GM19463 (cell line): ENCODE data around the gene HOXA4.

ENCODE experiments used
- ATAC-seq: cut with Tn5 transposase; IDR thresholded peaks from one replicate; pipeline ENCODE4 v1.9.1; 2021; ENCODE audit warnings: mild to moderate bottlenecking, moderate library complexity; ENCODE audit not compliant: unreplicated experiment

The HOXA4 gene

GRCh38 chr7:27130540-27131389, at the start of gene HOXA4:
Gene HOXA4 (minus strand): TSS chr7:27130757. CDS start chr7:27130733, 24 bp downstream.
- ATAC-seq: no peak

GRCh38 chr7:27179503-27180430, 49.2 kb upstream of the HOXA4 start:
- ATAC-seq: no peak

GRCh38 chr7:27179030-27179429, 48.5 kb upstream of the HOXA4 start:
- ATAC-seq: no peak

GRCh38 chr7:27178366-27178765, 47.8 kb upstream of the HOXA4 start:
- no peak for ATAC-seq

GRCh38 chr7:27177795-27178320, 47.3 kb upstream of the HOXA4 start:
- no peak for ATAC-seq

GRCh38 chr7:27176962-27177794, 46.6 kb upstream of the HOXA4 start:
- ATAC-seq: no peak

GRCh38 chr7:27176524-27176845, 45.9 kb upstream of the HOXA4 start:
- ATAC-seq: no peak

GRCh38 chr7:27175626-27176523, 45.3 kb upstream of the HOXA4 start:
- no peak for ATAC-seq

- ATAC-seq: no peak
Observed at GRCh38 chr7:27174874-27175625, 44.5 kb upstream of the HOXA4 start.

GRCh38 chr7:27173956-27174873, 43.7 kb upstream of the HOXA4 start, which contains the start of gene HOXA10:
Gene HOXA10 (minus strand): TSS chr7:27174320. CDS start chr7:27174306, 14 bp downstream.
- no peak for ATAC-seq

GRCh38 chr7:27173511-27173955, 43.0 kb upstream of the HOXA4 start:
- peak; percentile 62 for ATAC-seq

GRCh38 chr7:27172823-27173510, 42.4 kb upstream of the HOXA4 start:
- peak; percentile 23 for ATAC-seq

GRCh38 chr7:27172315-27172774, 41.8 kb upstream of the HOXA4 start:
- no peak for ATAC-seq

- no peak for ATAC-seq
Observed at GRCh38 chr7:27171637-27172314, 41.2 kb upstream of the HOXA4 start.

GRCh38 chr7:27171325-27171636, 40.7 kb upstream of the HOXA4 start:
- no peak for ATAC-seq

GRCh38 chr7:27170426-27171324, 40.1 kb upstream of the HOXA4 start:
- ATAC-seq: no peak
